MM.1S (cell line): ENCODE data around the gene GRID2IP.
"Not testable (repeated sequence)": the region's sequence is repeated elsewhere in the genome, so short reads cannot be mapped to it uniquely, and the experiment has no call there.

Experiments used
- DNase-seq: peaks from one replicate; pipeline ENCODE4 v3.0.0-alpha.2; 2015
- H2AFZ ChIP-seq: fragments of 300-600 bp; sonication (generic); 2 replicates; pipeline ENCODE4 v1.6.0; 2016; ENCODE audit warnings: antibody characterized with exemption, low read length
- H3F3A ChIP-seq: fragments of 300-600 bp; sonication (generic); 2 replicates; pipeline ENCODE4 v1.6.1; 2016; ENCODE audit warnings: mild to moderate bottlenecking, antibody characterized with exemption, low read length, moderate library complexity, mixed read lengths; ENCODE audit not compliant: insufficient read depth
- H3K27ac ChIP-seq: fragments of 300-600 bp; sonication (generic); 2 replicates; pipeline ENCODE4 v1.5.1; 2016; ENCODE audit warnings: mild to moderate bottlenecking, low read length
- H3K27me3 ChIP-seq: fragments of 300-600 bp; sonication (generic); replicated peaks from 2 replicates; pipeline ENCODE4 v1.6.0; 2016; ENCODE audit warnings: low read length; ENCODE audit not compliant: insufficient read depth
- H3K36me3 ChIP-seq: fragments of 300-600 bp; sonication (generic); replicated peaks from 2 replicates; pipeline ENCODE4 v1.6.1; 2016; ENCODE audit warnings: mild to moderate bottlenecking, low read length, mixed read lengths; ENCODE audit not compliant: insufficient read depth
- H3K4me1 ChIP-seq: fragments of 300-600 bp; sonication (generic); 2 replicates; pipeline ENCODE4 v1.6.1; 2016; ENCODE audit warnings: low read length, mixed read lengths
- H3K4me2 ChIP-seq: fragments of 300-600 bp; sonication (generic); 2 replicates; pipeline ENCODE4 v1.6.0; 2016; ENCODE audit warnings: low read depth, low read length
- H3K4me3 ChIP-seq: fragments of 300-600 bp; sonication (generic); 2 replicates; pipeline ENCODE4 v1.5.1; 2016; ENCODE audit warnings: low read length, mixed read lengths
- H3K79me2 ChIP-seq: fragments of 300-600 bp; sonication (generic); 2 replicates; pipeline ENCODE4 v1.6.1; 2016; ENCODE audit warnings: mixed run types, low read length, mixed read lengths
- H3K9ac ChIP-seq: fragments of 300-600 bp; sonication (generic); 2 replicates; pipeline ENCODE4 v1.6.1; 2016; ENCODE audit warnings: low read length, mixed read lengths
- H3K9me2 ChIP-seq: fragments of 300-600 bp; sonication (generic); replicated peaks from 2 replicates; pipeline ENCODE4 v1.6.1; 2016; ENCODE audit warnings: mild to moderate bottlenecking, low read length, mixed read lengths; ENCODE audit not compliant: insufficient read depth
- H3K9me3 ChIP-seq: fragments of 300-600 bp; sonication (generic); replicated peaks from 2 replicates; pipeline ENCODE4 v1.6.1; 2016; ENCODE audit warnings: mild to moderate bottlenecking, low read length, mixed read lengths; ENCODE audit not compliant: insufficient read depth
- H4K20me1 ChIP-seq: fragments of 300-600 bp; sonication (generic); 2 replicates; pipeline ENCODE4 v1.6.1; 2016; ENCODE audit warnings: mild to moderate bottlenecking, low read length, moderate library complexity, mixed read lengths; ENCODE audit not compliant: insufficient read depth
- EZH2 ChIP-seq: fragments of 300-600 bp; sonication (generic); optimal IDR thresholded peaks from 2 replicates; pipeline ENCODE3; 2017; ENCODE audit warnings: low read depth, mild to moderate bottlenecking, antibody characterized with exemption, low read length, mixed read lengths
- EZH2phosphoT487 ChIP-seq: fragments of 300-600 bp; sonication (generic); IDR thresholded peaks from 2 replicates; pipeline ENCODE4 v1.6.1; 2018; ENCODE audit warnings: antibody characterized with exemption, low read length
- TF ChIP-seq, protein P1 (sequence below): fragments of 300-600 bp; sonication (generic); IDR thresholded peaks from 2 replicates; pipeline ENCODE4 v1.5.1; 2016; ENCODE audit warnings: antibody characterized with exemption, low read length, mixed read lengths

Gene GRID2IP

DNA sequence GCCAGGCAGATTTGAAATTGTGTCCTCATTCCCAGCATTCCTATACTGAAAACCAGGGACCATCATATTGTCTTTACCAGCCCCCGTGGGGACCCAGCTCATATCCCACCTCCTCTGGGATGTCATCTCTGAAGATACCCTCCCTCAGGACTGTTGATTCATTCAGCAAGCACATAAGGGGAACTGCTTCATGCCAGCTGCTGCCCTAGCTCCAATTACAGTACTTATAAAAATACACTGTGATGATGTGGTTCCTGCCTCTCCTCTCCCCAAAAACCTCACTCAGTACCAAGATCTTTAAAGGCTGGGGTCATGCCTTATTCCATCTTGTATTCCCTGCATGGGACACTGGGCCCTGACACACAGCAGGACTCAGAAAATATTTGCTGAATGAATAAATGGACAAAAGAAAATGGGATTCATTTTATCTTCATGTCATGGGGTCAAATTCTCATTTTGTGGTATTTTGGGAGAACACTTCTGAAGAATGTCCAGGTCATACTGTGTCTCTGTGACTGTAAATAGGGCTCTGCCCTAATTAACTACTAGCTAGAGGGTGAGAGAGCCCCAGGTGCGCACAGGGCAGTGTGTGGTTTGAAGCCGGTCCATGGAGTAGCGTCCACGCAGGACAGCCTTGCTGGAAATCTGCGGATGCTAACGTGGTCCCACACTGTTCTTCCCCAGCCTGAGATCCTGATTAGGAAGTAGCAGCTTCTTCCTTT is 74.5 kb downstream of the GRID2IP start:
- DNase-seq = no peak
- Histone ChIP-seq H3K4me3 (no peak overlapping the region), H3K4me1 (0 out of 2 replicates have a peak, but pooled peaks cover 4% of the 10 kb centered on the region), H3F3A (no peaks in the 10 kb centered on the region), H3K79me2 (peaks cover 96% of the 10 kb centered on the region), H3K27me3 (no peaks in the 10 kb centered on the region), H3K9me2 (no peaks in the 10 kb centered on the region), H3K9me3 (no peaks in the 10 kb centered on the region), H2AFZ (no peak overlapping the region), H3K36me3 (peaks cover 8% of the 10 kb centered on the region), H3K27ac (no peak overlapping the region), H4K20me1 (peaks cover 40% of the 10 kb centered on the region), H3K9ac (no peak overlapping the region), H3K4me2 (no peak overlapping the region)
- TF ChIP-seq EZH2 = no peak
- TF ChIP-seq, protein P1, sequence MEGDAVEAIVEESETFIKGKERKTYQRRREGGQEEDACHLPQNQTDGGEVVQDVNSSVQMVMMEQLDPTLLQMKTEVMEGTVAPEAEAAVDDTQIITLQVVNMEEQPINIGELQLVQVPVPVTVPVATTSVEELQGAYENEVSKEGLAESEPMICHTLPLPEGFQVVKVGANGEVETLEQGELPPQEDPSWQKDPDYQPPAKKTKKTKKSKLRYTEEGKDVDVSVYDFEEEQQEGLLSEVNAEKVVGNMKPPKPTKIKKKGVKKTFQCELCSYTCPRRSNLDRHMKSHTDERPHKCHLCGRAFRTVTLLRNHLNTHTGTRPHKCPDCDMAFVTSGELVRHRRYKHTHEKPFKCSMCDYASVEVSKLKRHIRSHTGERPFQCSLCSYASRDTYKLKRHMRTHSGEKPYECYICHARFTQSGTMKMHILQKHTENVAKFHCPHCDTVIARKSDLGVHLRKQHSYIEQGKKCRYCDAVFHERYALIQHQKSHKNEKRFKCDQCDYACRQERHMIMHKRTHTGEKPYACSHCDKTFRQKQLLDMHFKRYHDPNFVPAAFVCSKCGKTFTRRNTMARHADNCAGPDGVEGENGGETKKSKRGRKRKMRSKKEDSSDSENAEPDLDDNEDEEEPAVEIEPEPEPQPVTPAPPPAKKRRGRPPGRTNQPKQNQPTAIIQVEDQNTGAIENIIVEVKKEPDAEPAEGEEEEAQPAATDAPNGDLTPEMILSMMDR = no peak
- TF ChIP-seq EZH2phosphoT487 = no peak

DNA sequence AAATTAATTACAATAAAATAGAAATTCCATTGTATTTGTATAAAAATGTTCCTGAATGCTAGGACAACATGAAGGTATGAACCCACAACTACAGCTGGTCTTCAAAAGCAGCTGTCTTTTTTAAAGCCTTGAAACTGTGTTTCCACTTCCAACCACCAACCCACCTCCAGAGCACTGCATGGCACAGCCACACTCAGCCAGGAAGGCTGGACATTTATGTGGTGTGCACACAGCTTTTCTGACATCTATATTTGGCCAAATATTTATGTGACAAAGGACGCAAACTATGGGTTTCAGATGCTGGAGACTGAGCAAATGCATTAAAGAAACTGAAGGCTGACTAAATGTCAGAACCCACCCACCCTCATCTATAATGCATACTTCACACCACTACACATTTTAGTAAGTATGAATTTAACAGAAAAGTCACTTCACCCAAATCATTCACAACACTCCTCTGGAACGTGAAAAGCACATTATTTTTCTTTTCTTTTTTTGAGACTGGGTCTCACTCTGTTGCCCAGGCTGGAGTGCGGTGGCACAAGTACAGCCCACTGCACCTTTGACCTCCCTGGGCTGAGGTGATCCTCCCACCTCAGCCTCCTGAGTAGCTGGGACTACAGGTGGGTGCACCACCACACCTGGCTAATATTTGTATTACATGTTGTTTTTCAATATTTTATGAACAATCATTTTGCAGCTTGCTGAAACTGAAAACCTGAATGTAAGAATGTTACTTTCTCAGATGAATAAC is 75.7 kb downstream of the GRID2IP start:
- DNase-seq = no peak
- Histone ChIP-seq H3K36me3 (peaks cover 8% of the 10 kb centered on the region), H3K79me2 (peaks cover 90% of the 10 kb centered on the region), H3K4me3 (no peak overlapping the region), H4K20me1 (peaks cover 40% of the 10 kb centered on the region), H3K9me2 (no peaks in the 10 kb centered on the region), H3K9ac (no peak overlapping the region), H3K9me3 (no peaks in the 10 kb centered on the region), H3K4me1 (0 out of 2 replicates have a peak, but pooled peaks cover 4% of the 10 kb centered on the region), H3F3A (no peaks in the 10 kb centered on the region), H3K27me3 (no peaks in the 10 kb centered on the region), H3K27ac (no peak overlapping the region), H2AFZ (no peak overlapping the region), H3K4me2 (no peak overlapping the region)
- TF ChIP-seq EZH2phosphoT487 (no peak), EZH2 (no peak)
- TF ChIP-seq, protein P1 = no peak

DNA sequence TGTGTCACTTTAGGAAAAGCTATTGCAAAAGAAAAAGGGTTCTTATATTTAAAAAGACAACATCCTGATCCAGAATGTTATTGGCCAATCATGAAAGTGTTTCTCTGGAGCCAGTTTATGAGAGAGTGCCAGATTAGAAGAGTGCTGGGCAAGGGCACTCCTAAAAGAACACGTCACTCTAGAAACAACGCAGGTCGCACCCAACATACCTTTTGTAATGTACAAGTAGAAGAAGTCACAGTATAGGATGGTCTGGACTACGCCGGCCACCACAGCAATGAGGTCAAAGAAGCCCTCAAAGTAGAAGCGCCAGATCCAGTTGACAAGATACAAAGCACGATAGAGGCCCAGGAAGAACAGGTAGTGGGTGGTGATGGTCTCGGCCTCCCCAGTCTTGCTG is 85.4 kb downstream of the GRID2IP start:
- Histone ChIP-seq H3K36me3 (peaks cover 21% of the 10 kb centered on the region), H3K9me2 (no peaks in the 10 kb centered on the region), H3K27ac (no peak overlapping the region), H3K4me3 (no peak overlapping the region), H3K79me2 (peaks cover 4% of the 10 kb centered on the region; the same call in 1 of the 2 replicates), H3K4me2 (no peak overlapping the region), H2AFZ (no peak overlapping the region), H3K9ac (no peak overlapping the region), H3K9me3 (no peaks in the 10 kb centered on the region), H4K20me1 (no peaks in the 10 kb centered on the region), H3K27me3 (no peaks in the 10 kb centered on the region), H3K4me1 (no peaks in the 10 kb centered on the region), H3F3A (no peaks in the 10 kb centered on the region)
- no peak for DNase-seq
- TF ChIP-seq EZH2phosphoT487 = no peak

DNA sequence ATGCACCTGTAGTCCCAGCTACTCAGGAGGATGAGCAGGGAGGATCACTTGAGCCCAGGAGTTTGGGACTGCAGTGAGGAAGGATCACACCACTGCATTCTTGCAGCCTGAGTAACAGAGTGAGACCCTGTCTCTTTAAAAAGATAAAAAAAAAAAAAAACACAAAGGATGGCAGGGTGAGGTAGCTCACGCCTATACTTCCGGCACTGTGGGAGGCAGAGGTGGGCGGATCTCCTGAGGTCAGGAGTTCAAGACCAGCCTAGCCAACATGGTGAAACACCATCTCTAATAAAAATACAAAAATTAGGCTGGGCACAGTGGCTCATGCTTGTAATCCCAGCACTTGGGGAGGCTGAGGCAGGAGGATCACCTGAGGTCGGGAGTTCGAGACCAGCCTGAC is 87.7 kb downstream of the GRID2IP start:
- H3K27me3 ChIP-seq, H3F3A ChIP-seq, H3K9me2 ChIP-seq, H3K27ac ChIP-seq, H3K4me3 ChIP-seq, DNase-seq, H3K79me2 ChIP-seq, H4K20me1 ChIP-seq, H3K9me3 ChIP-seq, H2AFZ ChIP-seq, H3K4me2 ChIP-seq, H3K9ac ChIP-seq, H3K4me1 ChIP-seq: not testable (repeated sequence)
- H3K36me3 ChIP-seq = peaks cover 21% of the 10 kb centered on the region
